ENCODE data around the gene CALY.

CALY gene

GRCh38 chr10:133287832-133288500 is 48.7 kb downstream of the CALY start:
- DNase-seq (ENCODE audit: low read depth in 2 of 2) = no peak

DNA sequence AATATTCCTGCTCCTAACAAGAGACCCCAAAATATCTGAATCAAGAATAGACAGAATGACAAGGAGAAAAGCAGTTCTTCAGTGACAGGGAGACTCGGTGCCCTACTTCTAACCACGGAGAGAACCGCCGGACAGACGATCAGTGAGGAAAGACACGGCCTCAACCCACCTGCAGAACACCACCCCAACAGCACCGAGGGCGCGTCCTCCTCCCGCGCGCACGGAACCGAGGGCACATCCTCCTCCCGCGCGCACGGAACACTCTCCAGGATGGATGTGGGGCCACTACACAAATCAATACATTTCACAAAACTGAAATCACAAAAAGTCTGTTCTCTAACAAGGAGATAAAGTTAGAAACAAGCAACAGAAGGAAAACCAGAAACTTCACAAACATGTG is 50.3 kb downstream of the CALY start:
- no peak for DNase-seq (ENCODE audit: low read depth in 2 of 2)

DNA sequence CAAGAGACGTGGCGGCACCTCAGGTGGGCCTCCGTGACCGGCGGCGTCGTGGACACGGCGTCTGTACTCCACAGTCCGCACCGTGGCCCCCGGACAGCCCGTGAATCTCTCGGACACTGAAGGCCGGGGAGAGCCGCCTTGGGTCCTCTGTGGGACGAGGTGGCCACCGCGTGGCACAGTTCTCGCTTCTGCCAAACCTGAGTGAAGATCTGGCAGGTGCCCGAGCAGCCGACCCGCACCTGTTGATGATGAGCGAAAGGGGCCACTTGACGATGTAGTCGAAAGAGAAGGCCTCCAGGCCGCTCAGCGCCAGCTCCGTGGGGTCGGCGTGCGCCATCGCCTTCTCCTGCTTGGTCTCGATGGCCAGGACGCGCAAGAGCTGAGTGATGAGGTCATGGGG is 51.5 kb downstream of the CALY start:
- DNase-seq (ENCODE audit: low read depth in 2 of 2) = no peak

DNA sequence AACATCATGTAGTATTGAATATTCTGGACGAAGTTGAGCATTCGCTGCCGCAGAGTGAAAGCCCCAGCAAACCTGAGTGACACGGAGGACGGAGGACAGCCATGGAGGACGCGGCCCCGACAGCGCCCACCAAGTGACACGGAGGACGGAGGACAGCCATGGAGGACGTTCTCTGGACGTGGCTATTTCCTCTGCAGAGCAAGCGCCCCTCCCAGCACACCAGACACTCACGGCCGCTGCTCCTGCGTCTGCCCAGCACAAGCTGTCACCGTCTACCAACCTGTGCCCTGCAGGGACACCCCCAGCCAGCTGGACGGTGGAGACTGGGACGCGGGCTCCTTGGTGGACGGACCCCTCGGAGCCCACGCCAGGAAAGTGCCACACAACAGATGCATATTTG is 52.8 kb downstream of the CALY start:
- no peak for DNase-seq (ENCODE audit: low read depth in 2 of 2)

DNA sequence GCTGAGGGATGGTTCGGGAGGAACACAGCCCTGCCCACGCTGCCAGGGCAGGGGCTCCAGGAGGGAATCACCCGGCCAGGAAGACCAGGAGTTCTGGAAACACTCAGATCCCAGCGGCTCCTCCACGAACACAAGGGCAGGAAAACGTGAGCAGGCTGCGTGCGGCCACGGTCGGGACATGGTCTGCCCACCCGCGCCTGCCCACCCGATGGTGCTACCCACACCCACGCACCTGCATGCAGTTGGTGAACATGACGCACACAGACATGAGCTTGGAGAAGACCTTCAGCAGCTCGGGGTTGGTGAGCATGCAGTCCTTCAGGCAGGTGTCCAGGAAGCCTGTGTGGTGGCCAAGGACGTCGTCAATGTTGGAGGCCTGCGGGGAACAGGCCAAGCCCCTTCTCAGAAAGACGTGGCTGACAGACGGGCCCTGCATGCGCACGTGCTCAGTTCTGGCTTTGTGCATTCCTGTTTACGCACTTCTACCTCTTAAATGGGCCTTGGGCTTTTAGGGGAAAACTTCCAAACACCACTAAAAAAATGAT is 53.8 kb downstream of the CALY start:
- DNase-seq (ENCODE audit: low read depth in 2 of 2) = no peak

DNA sequence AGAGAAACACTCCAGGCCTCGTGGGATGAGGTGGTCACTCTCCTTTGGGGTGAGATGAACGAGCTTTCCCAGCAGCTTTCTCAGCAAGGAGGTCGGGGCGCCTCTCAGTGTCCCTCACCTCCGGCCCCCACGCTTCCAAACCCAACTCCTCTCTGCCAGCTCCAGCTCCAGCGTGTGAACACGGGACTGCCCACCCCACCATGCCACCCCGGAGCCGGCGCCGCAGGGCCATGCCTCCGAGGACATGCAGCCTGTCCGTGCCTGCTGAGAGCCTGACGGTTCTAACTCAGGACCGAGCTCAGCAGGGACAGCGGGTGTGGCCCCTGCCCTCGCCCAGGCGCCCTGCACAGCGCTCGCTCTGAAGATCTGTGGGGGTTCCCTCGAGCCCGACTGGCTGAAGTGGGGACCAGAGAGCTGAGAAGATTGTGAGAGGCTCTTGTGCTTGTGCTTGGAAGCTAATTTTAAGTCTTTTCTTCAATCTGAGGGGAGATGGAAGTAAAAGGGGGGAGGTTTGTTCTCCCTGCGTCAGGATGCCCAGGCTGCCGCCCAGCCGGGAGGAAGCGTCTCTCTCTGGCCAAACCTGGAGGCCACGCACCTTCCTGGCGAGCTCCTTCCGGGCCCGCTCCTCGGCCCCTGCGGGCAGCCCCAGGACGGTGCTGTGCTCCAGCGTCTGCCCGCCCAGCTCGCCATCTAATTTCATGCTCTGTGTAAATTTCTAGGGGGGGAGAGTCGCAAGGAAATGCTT is 54.9 kb downstream of the CALY start:
- no peak for DNase-seq (ENCODE audit: low read depth in 2 of 2)

DNA sequence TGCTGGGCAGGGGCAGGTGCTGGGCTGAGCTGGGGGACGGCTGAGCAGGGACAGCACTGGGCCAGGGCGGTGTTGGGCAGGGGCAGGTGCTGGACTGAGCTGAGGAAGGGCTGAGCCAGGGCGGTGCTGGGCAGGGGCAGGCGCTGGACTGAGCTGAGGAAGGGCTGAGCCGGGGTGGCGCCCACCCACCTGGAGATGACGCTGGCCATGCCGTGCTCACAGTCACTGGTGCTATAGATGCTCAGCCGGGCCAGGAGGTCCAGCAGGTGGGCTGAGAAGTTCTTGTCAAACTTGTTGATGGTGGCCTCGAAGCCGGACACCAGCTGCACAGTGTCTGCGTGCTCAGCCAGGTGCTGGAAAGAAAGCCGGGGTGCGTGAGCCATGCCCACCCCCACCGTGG is 55.6 kb downstream of the CALY start:
- DNase-seq (ENCODE audit: low read depth in 2 of 2) = no peak

DNA sequence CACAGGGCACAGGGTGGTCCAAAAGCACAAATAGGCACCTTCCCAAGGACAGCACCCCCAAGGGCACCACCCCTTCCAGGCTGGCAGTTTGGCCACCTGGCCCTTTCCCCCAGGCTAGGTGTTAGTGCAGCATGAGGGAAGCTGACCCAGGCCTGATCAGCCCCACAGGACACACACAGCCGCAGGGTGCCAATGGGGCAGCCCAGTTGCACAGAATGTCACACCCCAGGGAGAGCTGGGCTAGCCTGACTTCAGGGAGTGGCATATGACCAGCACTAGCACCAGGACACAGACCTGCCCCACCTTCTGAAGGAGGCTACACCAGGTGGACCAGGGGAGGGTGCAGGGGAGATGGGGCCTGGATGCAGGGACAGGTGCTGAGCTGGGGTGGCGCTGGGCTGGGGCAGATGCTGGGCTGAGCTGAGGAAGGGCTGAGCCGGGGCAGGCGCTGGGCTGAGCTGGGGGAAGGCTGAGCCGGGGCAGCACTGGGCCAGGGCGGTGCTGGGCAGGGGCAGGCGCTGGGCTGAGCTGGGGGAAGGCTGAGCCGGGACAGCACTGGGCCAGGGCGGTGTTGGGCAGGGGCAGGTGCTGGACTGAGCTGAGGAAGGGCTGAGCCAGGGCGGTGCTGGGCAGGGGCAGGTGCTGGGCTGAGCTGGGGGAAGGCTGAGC is 56.2 kb downstream of the CALY start:
- no peak for DNase-seq (ENCODE audit: low read depth in 2 of 2)

GRCh38 chr10:133279326-133280226 is 57.1 kb downstream of the CALY start:
- DNase-seq (ENCODE audit: low read depth in 2 of 2) = no peak

DNA sequence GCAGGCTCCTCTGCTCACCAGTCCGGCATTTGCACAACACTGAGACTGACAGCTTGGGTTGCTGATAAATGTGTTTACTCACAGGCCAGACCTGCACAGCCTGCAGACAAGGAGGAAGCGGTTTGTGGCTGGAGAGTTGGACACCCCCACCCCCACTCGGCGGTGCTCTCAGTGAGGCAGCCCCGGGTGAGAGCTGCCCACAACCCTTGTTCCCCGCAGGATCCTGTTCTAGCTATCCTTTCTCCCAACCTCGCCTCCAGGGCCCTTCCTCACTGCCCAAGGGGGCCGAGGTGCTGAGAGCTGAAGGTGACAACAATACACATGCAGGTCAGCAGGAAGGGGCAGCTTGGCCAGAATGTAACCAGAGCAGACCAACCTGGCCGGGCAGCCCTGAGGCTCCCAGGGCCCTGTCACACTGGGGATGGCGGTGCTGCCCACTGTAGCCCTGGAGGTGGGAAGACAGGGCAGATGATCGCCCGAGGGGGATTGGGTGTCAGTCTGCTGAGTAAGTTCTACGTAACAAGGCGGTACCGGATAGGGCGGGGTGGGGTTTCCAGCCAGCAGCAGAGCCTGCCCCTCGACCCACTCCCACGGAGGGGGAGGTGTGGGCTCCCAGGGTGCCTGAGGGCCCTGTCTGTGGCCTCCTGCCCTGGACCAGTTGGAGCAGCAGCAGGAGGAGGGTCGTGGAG is 58.0 kb downstream of the CALY start:
- DNase-seq (ENCODE audit: low read depth in 2 of 2) = peak in 1 of 2 donors; percentile 67

DNA sequence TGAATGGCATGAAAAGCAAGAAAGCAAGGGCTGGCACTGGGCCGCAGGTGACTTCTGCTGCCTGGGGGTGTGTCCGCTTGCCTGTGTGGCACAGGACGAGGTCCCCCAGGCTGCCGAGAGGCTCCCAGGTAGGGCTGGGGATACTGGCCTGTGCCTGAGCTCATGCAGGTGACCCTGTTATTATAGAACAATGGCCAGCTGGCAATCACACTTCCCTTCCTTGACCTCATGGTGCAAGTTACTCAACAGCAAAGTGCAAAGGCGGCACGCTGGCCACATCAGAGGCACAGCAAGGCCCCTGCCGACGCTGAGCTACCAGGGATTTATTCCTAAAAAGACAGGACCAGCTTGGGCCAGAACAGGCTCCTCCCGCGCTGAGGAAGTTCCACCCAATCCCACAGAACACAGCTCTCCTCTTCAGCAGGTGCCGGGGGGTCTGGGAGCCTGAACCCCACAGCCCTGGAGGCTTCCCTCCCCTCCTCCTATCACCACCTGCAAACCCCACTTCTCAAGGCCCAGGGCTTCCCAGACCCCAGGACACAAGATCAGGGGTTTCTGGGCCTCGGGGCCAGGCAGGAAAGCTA is 58.6 kb downstream of the CALY start:
- DNase-seq (ENCODE audit: low read depth in 2 of 2) = no peak

DNA sequence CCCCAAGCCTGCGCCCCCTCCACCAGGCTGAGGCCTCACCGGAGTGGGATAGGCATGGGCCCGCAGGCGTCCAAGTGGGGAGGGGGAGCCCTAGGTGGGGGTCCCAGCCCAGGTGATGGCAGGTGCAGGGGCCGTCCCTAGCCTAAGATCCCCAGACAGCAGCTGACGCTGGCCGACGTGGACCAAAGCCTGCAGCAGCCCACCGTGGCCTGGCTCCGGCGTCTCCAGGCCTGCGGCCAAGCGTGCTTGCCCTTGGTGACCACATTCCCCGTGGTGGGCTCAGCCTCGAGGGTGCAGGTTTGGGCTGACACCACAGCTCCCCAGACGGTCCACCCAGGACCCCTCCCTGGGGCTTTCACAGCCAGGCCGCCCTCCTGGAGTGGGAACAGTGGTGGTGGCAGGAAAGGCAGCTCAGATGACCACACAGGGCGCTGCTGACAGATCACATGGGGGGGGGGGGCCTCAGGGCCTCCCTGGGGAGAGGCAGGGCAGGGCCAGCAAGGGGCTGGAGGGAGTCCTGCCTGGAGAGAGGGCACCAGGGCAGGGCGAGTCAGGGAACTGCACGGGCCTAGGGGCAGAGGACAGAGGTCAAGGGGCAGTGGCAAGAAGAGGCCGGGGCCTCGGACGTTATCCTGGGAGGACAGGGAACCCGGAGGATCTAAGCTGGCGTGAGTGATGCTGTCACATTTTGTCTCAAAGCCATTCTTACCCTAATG is 59.3 kb downstream of the CALY start:
- no peak for DNase-seq (ENCODE audit: low read depth in 2 of 2)

- DNase-seq (ENCODE audit: low read depth in 2 of 2) = peak in 1 of 2 donors; percentile 63
Observed at GRCh38 chr10:133276435-133277201, 60.1 kb downstream of the CALY start, which contains the start of gene ADAM8. ADAM8 (minus strand) TSS chr10:133276868; CDS start chr10:133276817, 51 bp downstream.

DNA sequence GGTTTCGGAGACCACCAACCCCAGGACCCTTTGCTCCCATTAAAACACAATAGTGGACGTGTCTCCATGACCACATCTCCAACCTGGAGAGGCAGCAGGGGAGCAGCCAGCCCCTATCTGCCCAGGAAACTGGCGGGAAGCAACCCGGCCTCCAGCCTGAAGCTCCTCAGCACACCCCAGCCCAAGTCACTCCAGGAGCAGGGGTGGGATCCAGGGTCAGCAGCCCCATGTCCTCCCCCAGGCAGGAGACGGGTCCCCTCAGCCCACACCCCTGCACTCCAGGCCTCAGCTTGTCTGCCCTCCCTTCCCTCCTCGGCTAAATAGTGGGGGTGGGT is 60.6 kb downstream of the CALY start:
- no peak for DNase-seq (ENCODE audit: low read depth in 2 of 2)

- DNase-seq (ENCODE audit: low read depth in 2 of 2) = no peak
Observed at GRCh38 chr10:133275684-133276092, 61.0 kb downstream of the CALY start.

GRCh38 chr10:133274751-133275683 is 61.7 kb downstream of the CALY start:
- peak; percentile 79 to 81 for DNase-seq (ENCODE audit: low read depth in 2 of 2)

All from stimulated activated CD8-positive, alpha-beta memory T cell treated with anti-CD3 and anti-CD28 coated beads, Interleukin-7, amount 100 ng/mL, for 4 hours (primary cell).